ENCODE data around the gene PRRC1. TPM values are rescaled to one million over a fixed set of nuclear protein-coding genes. Genes with fewer than 3 reads are reported as not detected.
"Not testable (repeated sequence)": the region's sequence is repeated elsewhere in the genome, so short reads cannot be mapped to it uniquely, and the experiment has no call there.

PRRC1 gene
- total and polyA plus RNA-seq, 12 donors, result 19.1 to 128 (median 47.8) TPM

DNA sequence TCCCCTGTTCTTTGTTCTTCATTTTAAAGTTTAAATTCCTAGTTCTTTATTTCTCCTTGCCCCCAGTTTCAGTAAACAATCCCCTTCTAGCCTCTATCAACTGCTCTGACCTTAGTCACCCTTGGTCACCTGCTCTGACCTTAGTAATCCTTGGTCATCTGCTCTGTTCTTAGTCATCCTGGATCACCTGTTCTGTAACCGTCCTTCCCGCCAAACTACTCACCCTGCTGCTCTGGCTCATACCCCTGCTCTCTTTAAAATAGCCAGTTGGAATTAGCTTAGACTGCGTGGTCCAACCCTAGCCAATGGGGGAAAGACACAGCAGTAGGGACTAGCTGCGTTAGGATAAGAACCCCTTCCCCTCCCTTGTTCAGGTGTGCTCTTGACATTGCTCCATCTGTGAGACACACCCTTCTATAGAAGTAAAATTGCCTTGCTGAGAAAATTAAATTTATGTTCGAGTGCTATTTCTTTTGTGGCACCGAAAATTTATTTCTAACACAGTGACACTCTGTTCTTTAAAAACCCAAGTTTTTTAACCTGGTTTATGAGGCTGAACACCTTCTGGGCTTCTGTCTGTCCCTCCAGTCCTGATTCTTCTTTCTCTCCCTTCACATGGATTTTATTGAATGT, 3.8 kb downstream of the PRRC1 start:
- Histone ChIP-seq H3K9me3 (replicated peaks in 1 of 3) (peaks cover 0 to 5% (median 0%) of the 10 kb centered on the region in 3 donors), H3K27me3 (no peaks in the 10 kb centered on the region), H3K4me1 (replicated peaks in 1 of 2) (peaks cover 0 to 27% of the 10 kb centered on the region in 2 donors), H3K36me3 (replicated peaks in 1 of 2) (peaks cover 0 to 25% of the 10 kb centered on the region in 2 donors), H3K4me3 (no peak overlapping the region), H3K27ac (no peak overlapping the region)
- TF ChIP-seq POLR2A (IDR thresholded peaks at IDR 0.05), result no peak
- TF ChIP-seq, protein P1, sequence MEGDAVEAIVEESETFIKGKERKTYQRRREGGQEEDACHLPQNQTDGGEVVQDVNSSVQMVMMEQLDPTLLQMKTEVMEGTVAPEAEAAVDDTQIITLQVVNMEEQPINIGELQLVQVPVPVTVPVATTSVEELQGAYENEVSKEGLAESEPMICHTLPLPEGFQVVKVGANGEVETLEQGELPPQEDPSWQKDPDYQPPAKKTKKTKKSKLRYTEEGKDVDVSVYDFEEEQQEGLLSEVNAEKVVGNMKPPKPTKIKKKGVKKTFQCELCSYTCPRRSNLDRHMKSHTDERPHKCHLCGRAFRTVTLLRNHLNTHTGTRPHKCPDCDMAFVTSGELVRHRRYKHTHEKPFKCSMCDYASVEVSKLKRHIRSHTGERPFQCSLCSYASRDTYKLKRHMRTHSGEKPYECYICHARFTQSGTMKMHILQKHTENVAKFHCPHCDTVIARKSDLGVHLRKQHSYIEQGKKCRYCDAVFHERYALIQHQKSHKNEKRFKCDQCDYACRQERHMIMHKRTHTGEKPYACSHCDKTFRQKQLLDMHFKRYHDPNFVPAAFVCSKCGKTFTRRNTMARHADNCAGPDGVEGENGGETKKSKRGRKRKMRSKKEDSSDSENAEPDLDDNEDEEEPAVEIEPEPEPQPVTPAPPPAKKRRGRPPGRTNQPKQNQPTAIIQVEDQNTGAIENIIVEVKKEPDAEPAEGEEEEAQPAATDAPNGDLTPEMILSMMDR (IDR thresholded peaks at IDR 0.05), result no peak
- no peak for DNase-seq
- 93 to 96% (median 95%) methylated on average over 6 of the region's 6 CpGs for WGBS, 4 donors
- intact Hi-C loops (cut with DNase I), result no loop called here

DNA sequence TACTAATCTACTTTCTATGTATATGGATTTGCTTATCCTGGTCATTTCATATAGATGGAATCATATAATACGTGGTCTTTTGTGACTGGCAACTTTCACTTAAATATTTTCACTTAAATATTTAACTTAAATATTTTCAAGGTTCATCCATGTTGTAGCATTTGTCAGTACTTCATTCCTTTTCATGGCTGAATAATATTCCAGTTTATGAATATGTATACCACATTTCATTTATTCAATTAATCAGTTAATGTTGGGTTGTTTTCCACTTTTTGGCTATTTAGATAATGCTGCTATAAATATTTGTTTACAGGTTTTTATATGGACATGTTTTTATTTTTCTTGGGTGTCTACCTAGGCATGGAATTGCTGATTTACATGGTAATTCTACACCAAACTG, 7.7 kb downstream of the PRRC1 start:
- no peak overlapping the region for H3K4me3 ChIP-seq
- H3K27me3 ChIP-seq, result no peaks in the 10 kb centered on the region
- 96 to 100% (median 98%) methylated on average over 1 of the region's 1 CpG for WGBS, 4 donors
- H3K4me1 ChIP-seq (replicated peaks in 1 of 2), result peaks cover 0 to 2% of the 10 kb centered on the region in 2 donors
- no peak overlapping the region for H3K27ac ChIP-seq
- H3K36me3 ChIP-seq (replicated peaks in 1 of 2), result peaks cover 0 to 61% of the 10 kb centered on the region in 2 donors
- intact Hi-C loops (cut with DNase I), result no loop called here
- peaks cover 0 to 5% (median 0%) of the 10 kb centered on the region in 3 donors for H3K9me3 ChIP-seq (replicated peaks in 1 of 3)
- DNase-seq, result no peak
- TF ChIP-seq, protein P1 (IDR thresholded peaks at IDR 0.05), result no peak
- no peak for TF ChIP-seq POLR2A (IDR thresholded peaks at IDR 0.05)

DNA sequence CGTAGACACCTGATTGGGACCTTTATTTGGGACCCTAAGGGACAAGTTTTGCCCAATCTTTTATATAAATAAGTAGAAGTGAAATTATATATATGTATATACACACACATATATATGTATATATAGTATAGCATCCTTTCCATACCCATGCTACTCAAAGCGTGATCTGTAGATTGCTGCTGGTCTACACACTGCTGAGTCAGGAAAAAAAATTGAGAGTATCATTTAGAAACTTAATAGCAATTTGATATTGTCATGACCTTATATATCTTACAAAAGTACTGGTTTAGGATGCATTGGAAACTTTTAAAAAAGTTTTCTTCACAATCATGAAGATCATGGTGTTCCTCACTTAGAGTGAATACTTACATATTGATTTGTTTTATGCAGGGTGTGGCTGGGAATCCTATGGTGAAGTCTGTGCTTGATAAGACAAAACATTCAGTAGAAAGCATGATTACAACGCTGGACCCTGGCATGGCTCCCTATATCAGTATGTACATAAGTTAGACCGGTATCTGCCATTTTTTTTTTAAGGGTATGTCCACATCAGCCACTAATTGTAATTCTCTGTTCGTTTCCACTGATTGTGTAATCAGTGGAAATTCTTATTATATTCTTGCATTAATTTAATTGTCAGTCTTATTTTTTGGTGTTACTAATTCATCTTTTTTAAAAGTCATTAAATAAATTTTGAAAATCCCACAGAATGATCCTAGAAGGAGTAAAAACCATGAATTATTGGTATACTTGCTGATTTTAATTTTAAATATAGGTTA, 12.7 kb downstream of the PRRC1 start:
- Histone ChIP-seq H3K36me3 (replicated peaks in 1 of 2) (peaks cover 0 to 81% of the 10 kb centered on the region in 2 donors), H3K27ac (no peak overlapping the region), H3K4me3 (no peak overlapping the region), H3K4me1 (replicated peaks in 1 of 2) (no peaks in the 10 kb centered on the region), H3K27me3 (no peaks in the 10 kb centered on the region), H3K9me3 (replicated peaks in 1 of 3) (no peaks in the 10 kb centered on the region)
- DNase-seq, result no peak
- TF ChIP-seq, protein P1 (IDR thresholded peaks at IDR 0.05), result no peak
- no peak for TF ChIP-seq POLR2A (IDR thresholded peaks at IDR 0.05)
- 91 to 94% (median 93%) methylated on average over 5 of the region's 5 CpGs for WGBS, 4 donors
- intact Hi-C loops (cut with DNase I), result no loop called here

DNA sequence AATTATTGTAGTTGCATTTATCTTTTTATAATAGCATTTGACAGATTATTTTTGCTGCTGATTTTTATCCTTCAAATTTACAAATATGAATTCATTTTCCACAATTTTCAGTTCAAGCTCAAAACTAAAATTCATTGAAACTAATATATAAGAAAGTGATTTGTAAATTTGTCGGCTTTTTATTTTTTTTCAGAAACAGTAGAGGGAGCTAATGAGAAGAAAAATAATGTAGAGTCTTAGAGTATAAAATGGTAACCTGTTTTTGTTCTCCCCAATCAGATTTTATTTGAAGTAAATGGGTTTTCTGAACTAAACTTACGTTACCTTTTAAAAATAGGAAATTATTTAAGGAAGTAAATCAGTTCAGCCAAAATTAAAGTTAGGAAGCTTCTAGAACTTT, 19.2 kb downstream of the PRRC1 start:
- no peak for TF ChIP-seq POLR2A (IDR thresholded peaks at IDR 0.05)
- TF ChIP-seq, protein P1 (IDR thresholded peaks at IDR 0.05), result peak in 3 of 6 experiments; percentile 34 to 41 (median 36)
- Histone ChIP-seq H3K27ac (no peak overlapping the region), H3K36me3 (replicated peaks in 1 of 2) (peaks cover 0 to 50% of the 10 kb centered on the region in 2 donors), H3K27me3 (no peaks in the 10 kb centered on the region), H3K4me3 (no peak overlapping the region), H3K9me3 (replicated peaks in 1 of 3) (no peaks in the 10 kb centered on the region), H3K4me1 (replicated peaks in 1 of 2) (peaks cover 0 to 12% of the 10 kb centered on the region in 2 donors)
- intact Hi-C loops (cut with DNase I), result no loop called here
- DNase-seq, result no peak
- 78 to 84% (median 81%) methylated on average over 2 of the region's 2 CpGs for WGBS, 4 donors

DNA sequence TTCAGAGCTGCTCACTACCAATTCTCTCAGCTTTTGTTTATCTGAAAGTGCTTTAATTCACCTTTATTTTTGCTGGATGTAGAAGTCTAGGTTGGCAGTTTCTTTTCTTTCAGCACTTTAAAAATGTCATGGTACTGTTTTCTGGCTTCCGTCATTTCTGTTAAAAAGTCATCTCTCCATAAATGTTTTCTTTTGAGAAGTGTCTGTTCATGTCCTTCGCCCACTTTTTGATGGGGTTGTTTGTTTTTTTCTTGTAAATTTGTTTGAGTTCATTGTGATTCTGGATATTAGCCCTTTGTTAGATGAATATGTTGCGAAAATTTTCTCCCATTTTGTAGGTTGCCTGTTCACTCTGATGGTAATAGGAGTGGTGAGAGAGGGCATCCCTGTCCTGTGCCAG, 23.1 kb downstream of the PRRC1 start:
- DNase-seq; H3K9me3 ChIP-seq (replicated peaks in 1 of 3); intact Hi-C loops (cut with DNase I); H3K4me3 ChIP-seq; H3K27me3 ChIP-seq; H3K27ac ChIP-seq: not testable (repeated sequence)
- peaks cover 0 to 19% of the 10 kb centered on the region in 2 donors for H3K36me3 ChIP-seq (replicated peaks in 1 of 2)
- WGBS, 4 donors, result 97 to 100% (median 99%) methylated on average over 3 of the region's 3 CpGs
- H3K4me1 ChIP-seq (replicated peaks in 1 of 2), result peaks cover 0 to 12% of the 10 kb centered on the region in 2 donors

DNA sequence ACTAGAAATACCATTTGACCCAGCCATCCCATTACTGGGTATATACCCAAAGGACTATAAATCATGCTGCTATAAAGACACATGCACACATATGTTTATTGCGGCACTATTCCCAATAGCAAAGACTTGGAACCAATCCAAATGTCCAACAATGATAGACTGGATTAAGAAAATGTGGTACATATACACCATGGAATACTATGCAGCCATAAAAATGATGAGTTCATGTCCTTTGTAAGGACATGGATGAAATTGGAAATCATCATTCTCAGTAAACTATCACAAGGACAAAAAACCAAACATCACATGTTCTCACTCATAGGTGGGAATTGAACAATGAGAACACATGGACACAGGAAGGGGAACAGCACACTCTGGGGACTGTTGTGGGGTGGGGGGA, 27.8 kb downstream of the PRRC1 start:
- 95 to 100% (median 100%) methylated on average over 1 of the region's 1 CpG for WGBS, 4 donors
- DNase-seq; H3K4me3 ChIP-seq; H3K27ac ChIP-seq; H3K27me3 ChIP-seq; intact Hi-C loops (cut with DNase I); H3K4me1 ChIP-seq (replicated peaks in 1 of 2); H3K36me3 ChIP-seq (replicated peaks in 1 of 2); H3K9me3 ChIP-seq (replicated peaks in 1 of 3): not testable (repeated sequence)

All from adrenal gland (tissue), 12 donors.